HG02970 (cell line): ENCODE results near the gene ADO.

Experiments
- ATAC-seq: cut with Tn5 transposase; IDR thresholded peaks from one replicate; pipeline ENCODE4 v1.9.1; 2021; ENCODE audit warnings: mild to moderate bottlenecking, moderate library complexity, moderate number of reproducible peaks; ENCODE audit not compliant: unreplicated experiment, low FRiP score

ADO gene

GRCh38 chr10:62790571-62790970, 13.9 kb upstream of the ADO start:
- ATAC-seq, result no peak

GRCh38 chr10:62792261-62792660, 12.3 kb upstream of the ADO start:
- no peak for ATAC-seq

- ATAC-seq, result no peak
These were observed 10.2 kb upstream of the ADO start for GRCh38 chr10:62794306-62794705.

- no peak for ATAC-seq
These were observed 9.4 kb upstream of the ADO start for GRCh38 chr10:62795100-62795499.

GRCh38 chr10:62795762-62796161, 8.8 kb upstream of the ADO start:
- ATAC-seq, result no peak

- no peak for ATAC-seq
These were observed 7.6 kb upstream of the ADO start for GRCh38 chr10:62796896-62797295.

- no peak for ATAC-seq
These were observed 2.6 kb upstream of the ADO start for GRCh38 chr10:62801871-62802270.

GRCh38 chr10:62803724-62804355, 680 bp upstream of the ADO start:
- ATAC-seq, result peak; percentile 2

- peak; percentile 6 for ATAC-seq
These were observed 945 bp downstream of the ADO start for GRCh38 chr10:62805231-62806099.

GRCh38 chr10:62806251-62806650, 1.7 kb downstream of the ADO start:
- no peak for ATAC-seq

GRCh38 chr10:62810156-62810902, 5.8 kb downstream of the ADO start:
- ATAC-seq, result no peak

GRCh38 chr10:62811159-62811875, 6.8 kb downstream of the ADO start:
- no peak for ATAC-seq

- no peak for ATAC-seq
These were observed 8.3 kb downstream of the ADO start for GRCh38 chr10:62812672-62813439.

GRCh38 chr10:62813453-62813852, 8.9 kb downstream of the ADO start:
- ATAC-seq, result no peak

- no peak for ATAC-seq
These were observed 9.5 kb downstream of the ADO start for GRCh38 chr10:62813981-62814380.

GRCh38 chr10:62814756-62815380, 10.3 kb downstream of the ADO start:
- ATAC-seq, result no peak

GRCh38 chr10:62815381-62816075, 11.0 kb downstream of the ADO start:
- no peak for ATAC-seq

- no peak for ATAC-seq
These were observed 11.5 kb downstream of the ADO start for GRCh38 chr10:62816076-62816330.
